GM23338 (cell line): Measurements from ENCODE around the gene NLK. TPM values are rescaled to one million over a fixed set of nuclear protein-coding genes. Genes with fewer than 3 reads are reported as not detected.

Source experiments
- ATAC-seq: fragments of 200-7000 bp; cut with Tn5 transposase; 3 replicates; pipeline ENCODE4 v1.9.1; 2020
- DNase-seq: peaks from one replicate; pipeline ENCODE4 v3.0.0-alpha.2; 2015; ENCODE audit warnings: low spot score
- H2AFZ ChIP-seq: fragments of 200-600 bp; sonication (generic); 2 replicates; pipeline ENCODE4 v1.8.0; 2016; ENCODE audit warnings: antibody characterized with exemption, mild to moderate bottlenecking, moderate library complexity
- H3F3A ChIP-seq: fragments of 200-600 bp; sonication (generic); replicated peaks from 2 replicates; pipeline ENCODE4 v1.8.0; 2017; ENCODE audit warnings: antibody characterized with exemption, mixed run types, low read depth
- H3K27ac ChIP-seq: fragments of 200-600 bp; sonication (generic); 2 replicates; pipeline ENCODE4 v1.6.1; 2016; ENCODE audit warnings: low read depth
- H3K27me3 ChIP-seq: fragments of 200-600 bp; sonication (generic); 2 replicates; pipeline ENCODE4 v1.8.0; 2016; ENCODE audit warnings: mild to moderate bottlenecking, mixed run types, moderate library complexity; ENCODE audit not compliant: insufficient read depth
- H3K36me3 ChIP-seq: fragments of 200-600 bp; sonication (generic); 2 replicates; pipeline ENCODE4 v1.8.0; 2016; ENCODE audit warnings: mild to moderate bottlenecking; ENCODE audit not compliant: insufficient read depth
- H3K4me1 ChIP-seq: fragments of 200-600 bp; sonication (generic); 2 replicates; pipeline ENCODE4 v1.8.0; 2016; ENCODE audit warnings: mild to moderate bottlenecking, moderate library complexity; ENCODE audit not compliant: insufficient read depth
- H3K4me2 ChIP-seq: fragments of 200-600 bp; sonication (generic); 2 replicates; pipeline ENCODE4 v1.7.1; 2017; ENCODE audit warnings: mixed run types
- H3K4me3 ChIP-seq: fragments of 200-600 bp; sonication (generic); 2 replicates; pipeline ENCODE4 v1.6.1; 2016; ENCODE audit warnings: mixed run types
- H3K79me2 ChIP-seq: fragments of 200-600 bp; sonication (generic); replicated peaks from 2 replicates; pipeline ENCODE4 v1.8.0; 2017; ENCODE audit warnings: mild to moderate bottlenecking; ENCODE audit not compliant: insufficient read depth
- H3K9me2 ChIP-seq: fragments of 200-600 bp; sonication (generic); 2 replicates; pipeline ENCODE4 v1.8.0; 2017; ENCODE audit not compliant: insufficient read depth
- H4K20me1 ChIP-seq: fragments of 200-600 bp; sonication (generic); replicated peaks from 2 replicates; pipeline ENCODE4 v1.8.0; 2017; ENCODE audit warnings: mild to moderate bottlenecking; ENCODE audit not compliant: insufficient read depth
- H3K27ac Mint-ChIP-seq: 2 replicates; pipeline ENCODE4 v1.8.0; 2020; ENCODE audit warnings: inconsistent platforms, mild to moderate bottlenecking, moderate library complexity, mixed read lengths
- H3K27me3 Mint-ChIP-seq: 3 replicates; pipeline ENCODE4 v1.8.0; 2022; ENCODE audit warnings: low read depth, mild to moderate bottlenecking, moderate library complexity, mixed read lengths, inconsistent platforms; ENCODE audit not compliant: insufficient read depth, poor library complexity
- H3K36me3 Mint-ChIP-seq: 3 replicates; pipeline ENCODE4 v1.8.0; 2021; ENCODE audit warnings: low read depth, mild to moderate bottlenecking, inconsistent platforms, moderate library complexity, mixed read lengths
- H3K4me1 Mint-ChIP-seq: 3 replicates; pipeline ENCODE4 v1.8.0; 2020; ENCODE audit warnings: mild to moderate bottlenecking, inconsistent platforms, mixed read lengths
- H3K4me3 Mint-ChIP-seq: 3 replicates; pipeline ENCODE4 v1.8.0; 2021; ENCODE audit warnings: moderate library complexity, mild to moderate bottlenecking, inconsistent platforms, mixed read lengths
- H3K9me3 Mint-ChIP-seq: 3 replicates; pipeline ENCODE4 v1.8.0; 2020; ENCODE audit warnings: moderate library complexity, mild to moderate bottlenecking, inconsistent platforms, mixed read lengths
- CREB1 ChIP-seq: fragments of 250-450 bp; sonication (Bioruptor Pico); IDR thresholded peaks from 2 replicates; pipeline ENCODE4 v1.5.0; 2020; ENCODE audit warnings: low read depth, mild to moderate bottlenecking, moderate library complexity
- CTCF ChIP-seq, 2 experiments: fragments of 200-600 bp in 1 of 2; sonication (generic) in 1 of 2; conservative IDR thresholded peaks; 2 replicates each; pipeline versions ENCODE4 v1.5.1 to v1.6.1; 2016 to 2017; ENCODE audit warnings: antibody characterized with exemption in 2 of 2, low read depth in 2 of 2, mild to moderate bottlenecking in 2 of 2, moderate library complexity in 1 of 2
- EZH2 ChIP-seq: fragments of 200-600 bp; sonication (generic); IDR thresholded peaks from one replicate; pipeline ENCODE4 v1.8.0; 2017; ENCODE audit warnings: antibody characterized with exemption, mild to moderate bottlenecking, low read depth; ENCODE audit not compliant: unreplicated experiment
- EZH2phosphoT487 ChIP-seq: fragments of 200-600 bp; sonication (generic); IDR thresholded peaks from one replicate; pipeline ENCODE4 v1.8.1; 2018; ENCODE audit warnings: antibody characterized with exemption; ENCODE audit not compliant: unreplicated experiment
- JUNB ChIP-seq: IDR thresholded peaks from one replicate; pipeline ENCODE4 v1.6.1; 2016; ENCODE audit warnings: antibody characterized with exemption; ENCODE audit not compliant: unreplicated experiment
- POLR2AphosphoS5 ChIP-seq: IDR thresholded peaks from 2 replicates; pipeline ENCODE4 v1.6.1; 2016; ENCODE audit warnings: antibody characterized with exemption, low read depth
- REST ChIP-seq: IDR thresholded peaks from one replicate; pipeline ENCODE4 v1.6.1; 2018; ENCODE audit warnings: antibody characterized with exemption; ENCODE audit not compliant: unreplicated experiment
- ZNF114 ChIP-seq: fragments of 250-450 bp; sonication (Bioruptor Pico); IDR thresholded peaks from 2 replicates; pipeline ENCODE4 v1.5.0; 2020; ENCODE audit warnings: mild to moderate bottlenecking, moderate library complexity
- ZNF331 ChIP-seq: fragments of 250-450 bp; sonication (Bioruptor Pico); IDR thresholded peaks from 2 replicates; pipeline ENCODE4 v1.5.0; 2020; ENCODE audit warnings: low read depth, mild to moderate bottlenecking, moderate library complexity
- polyA plus RNA-seq: library from polyadenylated mRNA; unstranded; fragments of >200 nt; fragmentation: Nextera tagmentation; extraction: Ambion mirVana; gene quantifications from 2 replicates; pipeline ENCODE4 v1.2.1, GENCODE V29; 2016
- total RNA-seq: library from RNA; depleted of rRNA; stranded (reverse); fragments of >200 nt; shearing (Covaris generic); gene quantifications from 2 replicates; pipeline ENCODE4 v1.2.3, GENCODE V29; 2014

The NLK gene
- total and polyA plus RNA-seq, 2 experiments from 2014 or later: 34.7 to 78.5 TPM

- TF ChIP-seq REST (no peak), POLR2AphosphoS5 (no peak), CTCF (conservative IDR thresholded peaks at IDR 0.05; ENCODE audit: low read depth in 2 of 2) (no peak), EZH2 (no peak), ZNF114 (CRISPR knock-in tag) (no peak), CREB1 (CRISPR knock-in tag) (no peak), ZNF331 (CRISPR knock-in tag) (no peak), EZH2phosphoT487 (no peak)
Measured at GRCh38 chr17:28092088-28092487, 49.6 kb downstream of the NLK start (continued).

- Mint-ChIP-seq H3K4me1 (peaks cover 56% of the 10 kb centered on the region), H3K27me3 (peaks cover 5% of the 10 kb centered on the region), H3K36me3 (peaks cover 20% of the 10 kb centered on the region), H3K27ac (peak overlapping the region; percentile 85), H3K9me3 (peaks cover 17% of the 10 kb centered on the region), H3K4me3 (no peak overlapping the region)
- DNase-seq (no peak), ATAC-seq (peak; percentile 54; the same call in 2 of the 3 replicates)
- H3K9me2 ChIP-seq: no peaks in the 10 kb centered on the region
- TF ChIP-seq ZNF114 (CRISPR knock-in tag) (no peak), REST (no peak), CREB1 (CRISPR knock-in tag) (no peak), JUNB (no peak), ZNF331 (CRISPR knock-in tag) (no peak), CTCF (conservative IDR thresholded peaks at IDR 0.05; ENCODE audit: low read depth in 2 of 2) (no peak)
- H3F3A ChIP-seq: no peaks in the 10 kb centered on the region
- H3K4me1 ChIP-seq: peaks cover 63% of the 10 kb centered on the region
- H3K79me2 ChIP-seq: peaks cover 99% of the 10 kb centered on the region
- no peak overlapping the region for H3K27ac ChIP-seq
- no peak overlapping the region for H2AFZ ChIP-seq
- 0 out of 2 replicates have a peak, but pooled peaks cover 4% of the 10 kb centered on the region for H4K20me1 ChIP-seq
- H3K36me3 ChIP-seq: no peaks in the 10 kb centered on the region
- H3K27me3 ChIP-seq: no peaks in the 10 kb centered on the region
- peak overlapping the region; percentile 56; the same call in 1 of the 2 replicates for H3K4me2 ChIP-seq
- H3K4me3 ChIP-seq: no peak overlapping the region
Measured at GRCh38 chr17:28093999-28094716, 51.7 kb downstream of the NLK start.
